H1 (cell line): Measurements from ENCODE around the gene ALK. TPM values are rescaled to one million over a fixed set of nuclear protein-coding genes. Genes with fewer than 3 reads are reported as not detected.

Experiments used
- JUN ChIP-seq: IDR thresholded peaks from 2 replicates; pipeline ENCODE4 v1.6.1; 2011; ENCODE audit warnings: low read depth, mild to moderate bottlenecking, improper control_type of control experiment, low read length
- MAFK ChIP-seq: IDR thresholded peaks from 2 replicates; pipeline ENCODE4 v1.6.1; 2012; ENCODE audit warnings: low read depth, mild to moderate bottlenecking, improper control_type of control experiment, low read length
- SIN3A ChIP-seq, 2 experiments: IDR thresholded peaks in 1 of 2; conservative IDR thresholded peaks in 1 of 2; 2 replicates each; pipeline ENCODE4 v1.6.1; 2011 to 2012; ENCODE audit warnings: low read length in 2 of 2, improper control_type of control experiment in 1 of 2, low read depth in 1 of 2, mild to moderate bottlenecking in 1 of 2
- polyA plus RNA-seq, 7 experiments: library from polyadenylated mRNA; depleted of rRNA in 3 of 7; stranded (reverse) in 5 of 7; unstranded in 2 of 7; fragments of >200 nt in 5 of 7; fragments of 200-250 nt in 2 of 7; gene quantifications; 1 replicate in 5 of 7; 2 replicates in 1 of 7; 4 replicates in 1 of 7; pipeline versions ENCODE4 v1.2.1 to v1.2.3, GENCODE V29; 2011 to 2013; ENCODE audit warnings: missing spikeins in 2 of 7, mixed read lengths in 2 of 7
- total RNA-seq: library from RNA; stranded (reverse); fragmentation: NEBNext Ultra II Directional; extraction: Animal tissue kit (Norgen Biotek cat#: 25700); gene quantifications from 2 replicates; pipeline ENCODE4 v1.2.1, GENCODE V29; 2021
- TF ChIP-seq, protein P1 (sequence below): fragments of 300-600 bp; sonication (generic); IDR thresholded peaks from 2 replicates; pipeline ENCODE4 v1.7.1; 2012; ENCODE audit warnings: low read length, moderate library complexity, mild to moderate bottlenecking, inconsistent platforms; ENCODE audit not compliant: insufficient replicate concordance

The ALK gene
- total and polyA plus RNA-seq, 2 of the 8 experiments (the other 6 are each of a cell fraction or from before 2014, with no cell fraction given), result 0.02 to 0.09 TPM

DNA sequence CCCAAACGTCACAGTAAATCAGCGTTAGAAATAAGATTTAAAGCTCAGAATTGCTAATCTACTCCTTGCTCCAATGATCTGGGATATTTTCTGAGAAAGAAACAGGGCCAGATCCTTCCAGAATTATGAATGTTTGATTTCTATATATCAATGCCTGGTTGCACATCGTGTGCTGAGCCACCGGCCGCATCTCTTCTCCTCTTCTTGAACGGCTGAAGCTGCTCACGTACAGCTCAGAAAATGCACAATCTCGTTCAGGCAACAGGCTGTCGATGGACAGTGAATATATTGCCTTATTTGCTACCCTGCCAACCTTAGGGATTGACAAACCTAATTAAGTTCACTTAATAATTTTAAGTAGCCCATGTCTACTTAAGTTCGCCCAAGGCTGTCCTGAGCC is 636.7 kb downstream of the ALK start (continued):
- TF ChIP-seq, protein P1, sequence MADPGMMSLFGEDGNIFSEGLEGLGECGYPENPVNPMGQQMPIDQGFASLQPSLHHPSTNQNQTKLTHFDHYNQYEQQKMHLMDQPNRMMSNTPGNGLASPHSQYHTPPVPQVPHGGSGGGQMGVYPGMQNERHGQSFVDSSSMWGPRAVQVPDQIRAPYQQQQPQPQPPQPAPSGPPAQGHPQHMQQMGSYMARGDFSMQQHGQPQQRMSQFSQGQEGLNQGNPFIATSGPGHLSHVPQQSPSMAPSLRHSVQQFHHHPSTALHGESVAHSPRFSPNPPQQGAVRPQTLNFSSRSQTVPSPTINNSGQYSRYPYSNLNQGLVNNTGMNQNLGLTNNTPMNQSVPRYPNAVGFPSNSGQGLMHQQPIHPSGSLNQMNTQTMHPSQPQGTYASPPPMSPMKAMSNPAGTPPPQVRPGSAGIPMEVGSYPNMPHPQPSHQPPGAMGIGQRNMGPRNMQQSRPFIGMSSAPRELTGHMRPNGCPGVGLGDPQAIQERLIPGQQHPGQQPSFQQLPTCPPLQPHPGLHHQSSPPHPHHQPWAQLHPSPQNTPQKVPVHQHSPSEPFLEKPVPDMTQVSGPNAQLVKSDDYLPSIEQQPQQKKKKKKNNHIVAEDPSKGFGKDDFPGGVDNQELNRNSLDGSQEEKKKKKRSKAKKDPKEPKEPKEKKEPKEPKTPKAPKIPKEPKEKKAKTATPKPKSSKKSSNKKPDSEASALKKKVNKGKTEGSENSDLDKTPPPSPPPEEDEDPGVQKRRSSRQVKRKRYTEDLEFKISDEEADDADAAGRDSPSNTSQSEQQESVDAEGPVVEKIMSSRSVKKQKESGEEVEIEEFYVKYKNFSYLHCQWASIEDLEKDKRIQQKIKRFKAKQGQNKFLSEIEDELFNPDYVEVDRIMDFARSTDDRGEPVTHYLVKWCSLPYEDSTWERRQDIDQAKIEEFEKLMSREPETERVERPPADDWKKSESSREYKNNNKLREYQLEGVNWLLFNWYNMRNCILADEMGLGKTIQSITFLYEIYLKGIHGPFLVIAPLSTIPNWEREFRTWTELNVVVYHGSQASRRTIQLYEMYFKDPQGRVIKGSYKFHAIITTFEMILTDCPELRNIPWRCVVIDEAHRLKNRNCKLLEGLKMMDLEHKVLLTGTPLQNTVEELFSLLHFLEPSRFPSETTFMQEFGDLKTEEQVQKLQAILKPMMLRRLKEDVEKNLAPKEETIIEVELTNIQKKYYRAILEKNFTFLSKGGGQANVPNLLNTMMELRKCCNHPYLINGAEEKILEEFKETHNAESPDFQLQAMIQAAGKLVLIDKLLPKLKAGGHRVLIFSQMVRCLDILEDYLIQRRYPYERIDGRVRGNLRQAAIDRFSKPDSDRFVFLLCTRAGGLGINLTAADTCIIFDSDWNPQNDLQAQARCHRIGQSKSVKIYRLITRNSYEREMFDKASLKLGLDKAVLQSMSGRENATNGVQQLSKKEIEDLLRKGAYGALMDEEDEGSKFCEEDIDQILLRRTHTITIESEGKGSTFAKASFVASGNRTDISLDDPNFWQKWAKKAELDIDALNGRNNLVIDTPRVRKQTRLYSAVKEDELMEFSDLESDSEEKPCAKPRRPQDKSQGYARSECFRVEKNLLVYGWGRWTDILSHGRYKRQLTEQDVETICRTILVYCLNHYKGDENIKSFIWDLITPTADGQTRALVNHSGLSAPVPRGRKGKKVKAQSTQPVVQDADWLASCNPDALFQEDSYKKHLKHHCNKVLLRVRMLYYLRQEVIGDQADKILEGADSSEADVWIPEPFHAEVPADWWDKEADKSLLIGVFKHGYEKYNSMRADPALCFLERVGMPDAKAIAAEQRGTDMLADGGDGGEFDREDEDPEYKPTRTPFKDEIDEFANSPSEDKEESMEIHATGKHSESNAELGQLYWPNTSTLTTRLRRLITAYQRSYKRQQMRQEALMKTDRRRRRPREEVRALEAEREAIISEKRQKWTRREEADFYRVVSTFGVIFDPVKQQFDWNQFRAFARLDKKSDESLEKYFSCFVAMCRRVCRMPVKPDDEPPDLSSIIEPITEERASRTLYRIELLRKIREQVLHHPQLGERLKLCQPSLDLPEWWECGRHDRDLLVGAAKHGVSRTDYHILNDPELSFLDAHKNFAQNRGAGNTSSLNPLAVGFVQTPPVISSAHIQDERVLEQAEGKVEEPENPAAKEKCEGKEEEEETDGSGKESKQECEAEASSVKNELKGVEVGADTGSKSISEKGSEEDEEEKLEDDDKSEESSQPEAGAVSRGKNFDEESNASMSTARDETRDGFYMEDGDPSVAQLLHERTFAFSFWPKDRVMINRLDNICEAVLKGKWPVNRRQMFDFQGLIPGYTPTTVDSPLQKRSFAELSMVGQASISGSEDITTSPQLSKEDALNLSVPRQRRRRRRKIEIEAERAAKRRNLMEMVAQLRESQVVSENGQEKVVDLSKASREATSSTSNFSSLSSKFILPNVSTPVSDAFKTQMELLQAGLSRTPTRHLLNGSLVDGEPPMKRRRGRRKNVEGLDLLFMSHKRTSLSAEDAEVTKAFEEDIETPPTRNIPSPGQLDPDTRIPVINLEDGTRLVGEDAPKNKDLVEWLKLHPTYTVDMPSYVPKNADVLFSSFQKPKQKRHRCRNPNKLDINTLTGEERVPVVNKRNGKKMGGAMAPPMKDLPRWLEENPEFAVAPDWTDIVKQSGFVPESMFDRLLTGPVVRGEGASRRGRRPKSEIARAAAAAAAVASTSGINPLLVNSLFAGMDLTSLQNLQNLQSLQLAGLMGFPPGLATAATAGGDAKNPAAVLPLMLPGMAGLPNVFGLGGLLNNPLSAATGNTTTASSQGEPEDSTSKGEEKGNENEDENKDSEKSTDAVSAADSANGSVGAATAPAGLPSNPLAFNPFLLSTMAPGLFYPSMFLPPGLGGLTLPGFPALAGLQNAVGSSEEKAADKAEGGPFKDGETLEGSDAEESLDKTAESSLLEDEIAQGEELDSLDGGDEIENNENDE, result no peak
- no peak for TF ChIP-seq JUN
- TF ChIP-seq MAFK, result no peak
- no peak for TF ChIP-seq SIN3A (conservative IDR thresholded peaks at IDR 0.05 in 1 of 2, IDR thresholded peaks at IDR 0.05 in 1 of 2; ENCODE audit: low read depth in 1 of 2, low read length in 2 of 2)
- TF ChIP-seq, all 59 proteins: peak for 0
